Transverse colon (tissue), 4 donors: ENCODE measurements around the gene P2RY6. TPM values are rescaled to one million over a fixed set of nuclear protein-coding genes. Genes with fewer than 3 reads are reported as not detected.

Source experiments
- DNase-seq: peaks from one replicate; pipeline ENCODE4 v3.0.0-alpha.2; 2019
- H3K27ac ChIP-seq, 4 donors: fragments of 200-600 bp; sonication (generic); 2 replicates each; pipeline ENCODE4 v1.5.1; 2016 to 2018; ENCODE audit warnings: inconsistent platforms in 4 of 4
- H3K27me3 ChIP-seq: fragments of 200-600 bp; sonication (generic); 2 replicates; pipeline ENCODE4 v1.5.1; 2017; ENCODE audit warnings: inconsistent platforms
- H3K36me3 ChIP-seq, 4 donors: fragments of 200-600 bp; sonication (generic); 2 replicates each; pipeline ENCODE4 v1.5.1; 2017 to 2019; ENCODE audit warnings: inconsistent platforms in 4 of 4
- H3K4me1 ChIP-seq, 4 donors: fragments of 200-600 bp; sonication (generic); 2 replicates each; pipeline ENCODE4 v1.5.1; 2017 to 2020; ENCODE audit warnings: inconsistent platforms in 4 of 4
- H3K4me3 ChIP-seq, 4 donors: fragments of 200-600 bp; sonication (generic); 1 replicate in 1 of 4; 2 replicates in 3 of 4; pipeline versions ENCODE4 v1.5.1 to v1.6.1; 2017 to 2019; ENCODE audit warnings: inconsistent platforms in 4 of 4
- H3K9me3 ChIP-seq, 2 donors: fragments of 200-600 bp; sonication (generic); 2 replicates each; pipeline ENCODE4 v1.5.1; 2017 to 2019; ENCODE audit warnings: inconsistent platforms in 2 of 2
- CTCF ChIP-seq, 5 experiments: fragments of 200-600 bp in 3 of 5; fragments of 450-650 bp in 2 of 5; sonication (generic) in 3 of 5; IDR thresholded peaks; 1 replicate in 2 of 5; 2 replicates in 3 of 5; pipeline ENCODE4 v1.5.1; 2016 to 2017; ENCODE audit warnings: antibody characterized with exemption in 5 of 5, inconsistent platforms in 3 of 5, mild to moderate bottlenecking in 2 of 5, moderate library complexity in 1 of 5
- EP300 ChIP-seq: sonication (generic); formaldehyde crosslinking; IDR thresholded peaks from one replicate; pipeline ENCODE4 v1.6.1; 2017; ENCODE audit warnings: antibody characterized with exemption, low read depth
- POLR2A ChIP-seq: fragments of 450-650 bp; IDR thresholded peaks from one replicate; pipeline ENCODE4 v1.6.1; 2016; ENCODE audit warnings: antibody characterized with exemption, mild to moderate bottlenecking, moderate library complexity
- POLR2AphosphoS5 ChIP-seq, 3 donors: sonication (generic); formaldehyde crosslinking; IDR thresholded peaks; one replicate each; pipeline ENCODE4 v1.6.1; 2016; ENCODE audit warnings: antibody characterized with exemption in 3 of 3
- WGBS, 2 donors: methylation state at CpG; one replicate each; pipeline ENCODE4 v1.1.5; 2018; ENCODE audit warnings: low coverage in 1 of 2; 5-methylcytosine and 5-hydroxymethylcytosine counted together
- in situ Hi-C, 4 donors: fragments of 200-750 bp; cut with MboI; loops; one replicate each; pipeline versions ENCODE4 v1.15.0 to v1.15.1; 2017; ENCODE audit warnings: low sequenced_read_pairs in 3 of 4, low pct_ligation_motif_present in 1 of 4, low pct_unique_long_range_greater_than_20kb in 1 of 4
- intact Hi-C: fragments of 100-400 bp; cut with DNase I; formaldehyde crosslinking; loops from one replicate; pipeline ENCODE4 v1.15.1; 2023; ENCODE audit warnings: low total_unique reads
- total RNA-seq, 4 donors: library from RNA; depleted of rRNA; stranded (reverse); fragments of >200 nt; gene quantifications; one replicate each; pipeline ENCODE4 v1.1.0, GENCODE V29; 2016

The P2RY6 gene
- total RNA-seq, 4 donors from 2014 or later: 1.1 to 1.6 (median 1.4) TPM; not detected in 1

- H3K4me3 ChIP-seq: no peak overlapping the region
- no peaks in the 10 kb centered on the region for H3K27me3 ChIP-seq
- no peak overlapping the region for H3K27ac ChIP-seq
- no peaks in the 10 kb centered on the region for H3K36me3 ChIP-seq
- no peak for DNase-seq
- no peak for TF ChIP-seq CTCF (IDR thresholded peaks at IDR 0.05)
- TF ChIP-seq POLR2AphosphoS5 (IDR thresholded peaks at IDR 0.05): no peak
- TF ChIP-seq POLR2A: no peak
- no peak for TF ChIP-seq EP300
- in situ Hi-C loops: loop anchor here in 1 of 4 donors (10.0 kb wide), 1 partner anchor 408 kb away; no protein-coding TSS in a partner anchor
- H3K4me1 ChIP-seq: peaks cover 0 to 4% (median 0%) of the 10 kb centered on the region in 4 donors
- intact Hi-C loops: loop anchor here (5.0 kb wide), 1 partner anchor 56 kb away; no protein-coding TSS in a partner anchor
- H3K9me3 ChIP-seq: no peaks in the 10 kb centered on the region
- WGBS, 2 donors: 82% methylated on average over 7 of the region's 8 CpGs; no CpG with 5 or more reads in 1 of the 2 donors
Measured at GRCh38 chr11:73243093-73243485, 29.0 kb upstream of the P2RY6 start.

- DNase-seq: no peak
- in situ Hi-C loops: loop anchor here in 1 of 4 donors (10.0 kb wide), 1 partner anchor 410 kb away; no protein-coding TSS in a partner anchor
Measured at GRCh38 chr11:73244589-73245240, 27.4 kb upstream of the P2RY6 start.

GRCh38 chr11:73245461-73245860, 26.7 kb upstream of the P2RY6 start:
- Histone ChIP-seq H3K4me3 (no peak overlapping the region), H3K27ac (no peak overlapping the region), H3K27me3 (no peaks in the 10 kb centered on the region), H3K9me3 (no peaks in the 10 kb centered on the region), H3K36me3 (no peaks in the 10 kb centered on the region), H3K4me1 (peaks cover 0 to 4% (median 0%) of the 10 kb centered on the region in 4 donors)
- intact Hi-C loops (no loop called here), in situ Hi-C loops (loop anchor here in 1 of 4 donors (10.0 kb wide), 1 partner anchor 411 kb away; no protein-coding TSS in a partner anchor)
- TF ChIP-seq POLR2AphosphoS5 (IDR thresholded peaks at IDR 0.05) (no peak), CTCF (IDR thresholded peaks at IDR 0.05) (no peak), EP300 (no peak), POLR2A (no peak)
- WGBS, 2 donors: 88 to 100% methylated on average over 1 to 6 of the region's 6 CpGs
- no peak for DNase-seq

More at GRCh38 chr11:73244589-73245240, 27.4 kb upstream of the P2RY6 start:
- Histone ChIP-seq H3K4me3 (no peak overlapping the region), H3K27ac (no peak overlapping the region), H3K27me3 (no peaks in the 10 kb centered on the region), H3K4me1 (peaks cover 0 to 4% (median 0%) of the 10 kb centered on the region in 4 donors), H3K36me3 (no peaks in the 10 kb centered on the region), H3K9me3 (no peaks in the 10 kb centered on the region)
- 63 to 84% methylated on average over 4 of the region's 4 CpGs for WGBS, 2 donors
- intact Hi-C loops: loop anchor here (5.0 kb wide), 1 partner anchor 57 kb away; no protein-coding TSS in a partner anchor
- no peak for TF ChIP-seq EP300
- TF ChIP-seq CTCF (IDR thresholded peaks at IDR 0.05): no peak
- no peak for TF ChIP-seq POLR2A
- no peak for TF ChIP-seq POLR2AphosphoS5 (IDR thresholded peaks at IDR 0.05)

- DNase-seq: no peak
- Histone ChIP-seq H3K9me3 (no peaks in the 10 kb centered on the region), H3K27me3 (no peaks in the 10 kb centered on the region), H3K4me1 (peaks cover 0 to 4% (median 0%) of the 10 kb centered on the region in 4 donors), H3K4me3 (no peak overlapping the region), H3K27ac (no peak overlapping the region), H3K36me3 (no peaks in the 10 kb centered on the region)
- 91 to 96% methylated on average over 2 of the region's 2 CpGs for WGBS, 2 donors
- TF ChIP-seq POLR2A: no peak
- no peak for TF ChIP-seq CTCF (IDR thresholded peaks at IDR 0.05)
- TF ChIP-seq POLR2AphosphoS5 (IDR thresholded peaks at IDR 0.05): no peak
- no peak for TF ChIP-seq EP300
- in situ Hi-C loops: loop anchor here in 1 of 4 donors (10.0 kb wide), 1 partner anchor 412 kb away; no protein-coding TSS in a partner anchor
- intact Hi-C loops: no loop called here
Measured at GRCh38 chr11:73246303-73246702, 25.8 kb upstream of the P2RY6 start.
